Transverse colon (tissue), 4 donors: ENCODE measurements around the gene CLCA2.

ENCODE experiments used
- EP300 ChIP-seq: sonication (generic); formaldehyde crosslinking; IDR thresholded peaks from one replicate; pipeline ENCODE4 v1.6.1; 2017; ENCODE audit warnings: antibody characterized with exemption, low read depth
- POLR2A ChIP-seq: fragments of 450-650 bp; IDR thresholded peaks from one replicate; pipeline ENCODE4 v1.6.1; 2016; ENCODE audit warnings: antibody characterized with exemption, mild to moderate bottlenecking, moderate library complexity
- POLR2AphosphoS5 ChIP-seq, 3 donors: sonication (generic); formaldehyde crosslinking; IDR thresholded peaks; one replicate each; pipeline ENCODE4 v1.6.1; 2016; ENCODE audit warnings: antibody characterized with exemption in 3 of 3
- TF ChIP-seq, protein P1 (sequence below), 5 experiments: fragments of 200-600 bp in 3 of 5; fragments of 450-650 bp in 2 of 5; sonication (generic) in 3 of 5; IDR thresholded peaks; 1 replicate in 2 of 5; 2 replicates in 3 of 5; pipeline ENCODE4 v1.5.1; 2016 to 2017; ENCODE audit warnings: antibody characterized with exemption in 5 of 5, inconsistent platforms in 3 of 5, mild to moderate bottlenecking in 2 of 5, moderate library complexity in 1 of 5

DNA sequence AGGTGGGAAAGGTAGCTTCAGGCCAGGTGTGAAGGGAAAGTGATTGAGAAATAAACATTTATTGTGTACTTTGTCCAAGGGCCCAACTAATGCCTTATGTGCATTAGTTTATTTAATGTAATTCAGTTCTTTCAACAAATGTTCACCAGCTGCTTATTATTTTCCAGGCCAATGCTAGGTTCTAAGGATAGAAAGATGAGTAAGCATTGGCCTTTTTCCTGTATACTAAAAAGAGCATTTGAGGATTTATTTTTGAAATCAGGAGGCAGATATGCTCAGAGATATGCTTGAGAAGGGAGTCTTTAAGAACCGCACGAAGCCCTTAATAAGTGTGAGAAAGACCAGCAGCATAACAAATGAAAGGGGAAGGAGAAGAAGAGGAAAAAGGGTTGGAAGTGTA is 76.7 kb downstream of the CLCA2 start:
- TF ChIP-seq EP300 (no peak), POLR2AphosphoS5 (IDR thresholded peaks at IDR 0.05) (peak in 1 of 3 donors; percentile 15), POLR2A (no peak)
- TF ChIP-seq, protein P1, sequence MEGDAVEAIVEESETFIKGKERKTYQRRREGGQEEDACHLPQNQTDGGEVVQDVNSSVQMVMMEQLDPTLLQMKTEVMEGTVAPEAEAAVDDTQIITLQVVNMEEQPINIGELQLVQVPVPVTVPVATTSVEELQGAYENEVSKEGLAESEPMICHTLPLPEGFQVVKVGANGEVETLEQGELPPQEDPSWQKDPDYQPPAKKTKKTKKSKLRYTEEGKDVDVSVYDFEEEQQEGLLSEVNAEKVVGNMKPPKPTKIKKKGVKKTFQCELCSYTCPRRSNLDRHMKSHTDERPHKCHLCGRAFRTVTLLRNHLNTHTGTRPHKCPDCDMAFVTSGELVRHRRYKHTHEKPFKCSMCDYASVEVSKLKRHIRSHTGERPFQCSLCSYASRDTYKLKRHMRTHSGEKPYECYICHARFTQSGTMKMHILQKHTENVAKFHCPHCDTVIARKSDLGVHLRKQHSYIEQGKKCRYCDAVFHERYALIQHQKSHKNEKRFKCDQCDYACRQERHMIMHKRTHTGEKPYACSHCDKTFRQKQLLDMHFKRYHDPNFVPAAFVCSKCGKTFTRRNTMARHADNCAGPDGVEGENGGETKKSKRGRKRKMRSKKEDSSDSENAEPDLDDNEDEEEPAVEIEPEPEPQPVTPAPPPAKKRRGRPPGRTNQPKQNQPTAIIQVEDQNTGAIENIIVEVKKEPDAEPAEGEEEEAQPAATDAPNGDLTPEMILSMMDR (IDR thresholded peaks at IDR 0.05) = no peak
